Gastroesophageal sphincter (tissue), 3 donors: ENCODE measurements around the gene MLH3.

ENCODE experiments used
- POLR2A ChIP-seq, 2 donors: fragments of 450-650 bp; IDR thresholded peaks; one replicate each; pipeline ENCODE4 v1.6.1; 2017; ENCODE audit warnings: antibody characterized with exemption in 2 of 2, mild to moderate bottlenecking in 2 of 2, moderate library complexity in 1 of 2
- POLR2AphosphoS5 ChIP-seq: sonication (generic); formaldehyde crosslinking; IDR thresholded peaks from one replicate; pipeline ENCODE4 v1.6.1; 2017; ENCODE audit warnings: antibody characterized with exemption
- TF ChIP-seq, protein P1 (sequence below), 4 experiments: fragments of 200-600 bp in 2 of 4; fragments of 450-650 bp in 2 of 4; sonication (generic) in 1 of 4; IDR thresholded peaks; one replicate each; pipeline ENCODE4 v1.5.1; 2017 to 2019; ENCODE audit warnings: antibody characterized with exemption in 4 of 4, mild to moderate bottlenecking in 2 of 4, moderate library complexity in 2 of 4

DNA sequence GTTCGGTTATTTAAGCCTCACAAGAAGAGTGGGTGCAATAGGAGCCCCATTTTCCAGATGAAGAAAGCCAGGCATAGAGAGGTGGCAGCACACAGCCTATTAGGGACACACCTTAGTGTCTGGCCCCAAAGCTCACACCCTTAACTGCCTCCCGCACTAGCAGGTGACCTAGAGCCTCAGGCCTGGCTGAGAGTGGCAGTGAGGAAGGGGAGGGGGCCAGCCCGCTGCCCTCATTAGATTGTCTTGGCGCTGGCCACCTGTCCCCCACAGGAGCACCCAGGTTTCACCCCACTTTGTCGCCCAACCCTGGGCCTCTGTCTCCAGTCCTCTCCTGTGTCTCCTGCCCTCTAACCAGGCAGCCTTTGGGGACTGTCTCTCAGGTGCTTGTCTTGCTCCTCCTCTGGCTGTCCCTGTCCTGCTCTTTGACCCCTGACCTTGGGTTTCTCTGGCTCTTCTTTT lies 77.3 kb downstream of the MLH3 start:
- TF ChIP-seq, protein P1, sequence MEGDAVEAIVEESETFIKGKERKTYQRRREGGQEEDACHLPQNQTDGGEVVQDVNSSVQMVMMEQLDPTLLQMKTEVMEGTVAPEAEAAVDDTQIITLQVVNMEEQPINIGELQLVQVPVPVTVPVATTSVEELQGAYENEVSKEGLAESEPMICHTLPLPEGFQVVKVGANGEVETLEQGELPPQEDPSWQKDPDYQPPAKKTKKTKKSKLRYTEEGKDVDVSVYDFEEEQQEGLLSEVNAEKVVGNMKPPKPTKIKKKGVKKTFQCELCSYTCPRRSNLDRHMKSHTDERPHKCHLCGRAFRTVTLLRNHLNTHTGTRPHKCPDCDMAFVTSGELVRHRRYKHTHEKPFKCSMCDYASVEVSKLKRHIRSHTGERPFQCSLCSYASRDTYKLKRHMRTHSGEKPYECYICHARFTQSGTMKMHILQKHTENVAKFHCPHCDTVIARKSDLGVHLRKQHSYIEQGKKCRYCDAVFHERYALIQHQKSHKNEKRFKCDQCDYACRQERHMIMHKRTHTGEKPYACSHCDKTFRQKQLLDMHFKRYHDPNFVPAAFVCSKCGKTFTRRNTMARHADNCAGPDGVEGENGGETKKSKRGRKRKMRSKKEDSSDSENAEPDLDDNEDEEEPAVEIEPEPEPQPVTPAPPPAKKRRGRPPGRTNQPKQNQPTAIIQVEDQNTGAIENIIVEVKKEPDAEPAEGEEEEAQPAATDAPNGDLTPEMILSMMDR (IDR thresholded peaks at IDR 0.05), result no peak
- TF ChIP-seq POLR2AphosphoS5 (no peak), POLR2A (IDR thresholded peaks at IDR 0.05) (no peak)
